Stimulated activated CD4-positive, alpha-beta T cell treated with anti-CD3 and anti-CD28 coated beads, Interleukin-15, amount 100 ng/mL, for 1 hour (primary cell): ENCODE data around the gene ZBTB47.
A peak's percentile ranks its signal among the peaks of the same experiment; 100 is the strongest.

Experiments
- DNase-seq, 2 donors: peaks; one replicate each; pipeline ENCODE4 v3.0.0-alpha.2; 2020; ENCODE audit warnings: low read depth in 1 of 2, low spot score in 1 of 2

Gene ZBTB47

DNA sequence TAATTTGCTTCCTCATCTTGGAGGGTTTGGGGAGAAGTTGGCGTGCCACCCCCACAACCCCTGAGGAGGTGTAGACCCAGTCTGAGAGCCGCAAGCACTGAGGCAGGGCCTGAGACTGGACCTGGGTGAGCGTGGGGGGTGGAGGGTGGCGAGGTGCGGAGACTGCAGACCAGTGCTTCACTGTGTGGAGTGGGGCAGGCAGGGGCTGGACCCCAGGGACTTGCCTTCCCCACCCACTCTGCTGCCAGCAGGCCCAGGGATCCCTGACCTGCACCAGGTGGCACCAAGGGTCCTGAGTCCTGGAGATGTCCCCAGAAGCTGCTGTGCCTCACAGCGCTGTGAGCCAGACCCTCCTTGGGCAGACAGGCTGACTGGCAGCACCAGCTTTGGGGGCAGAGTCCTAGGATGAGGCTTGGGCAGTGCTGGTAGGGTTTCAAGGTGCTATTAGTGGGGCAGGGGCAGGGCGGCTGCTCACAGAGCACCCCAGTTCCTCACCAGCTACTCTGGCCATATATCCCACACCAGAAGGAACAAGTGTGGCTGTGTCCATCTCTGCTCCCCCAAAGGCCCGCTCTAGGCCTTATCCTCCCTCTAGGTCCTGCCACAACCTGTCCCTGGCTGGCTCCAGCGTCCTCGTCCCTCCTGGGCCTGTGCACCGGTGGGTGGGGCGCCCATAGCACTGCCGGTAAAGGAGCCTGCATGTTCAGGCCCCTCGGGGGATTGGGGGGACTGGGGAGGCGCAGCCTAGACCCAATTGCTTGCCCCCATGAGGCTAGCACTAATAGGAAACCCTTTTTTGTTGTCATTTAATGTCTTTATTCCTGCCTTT, 11.8 kb downstream of the ZBTB47 start:
- DNase-seq: no peak

DNA sequence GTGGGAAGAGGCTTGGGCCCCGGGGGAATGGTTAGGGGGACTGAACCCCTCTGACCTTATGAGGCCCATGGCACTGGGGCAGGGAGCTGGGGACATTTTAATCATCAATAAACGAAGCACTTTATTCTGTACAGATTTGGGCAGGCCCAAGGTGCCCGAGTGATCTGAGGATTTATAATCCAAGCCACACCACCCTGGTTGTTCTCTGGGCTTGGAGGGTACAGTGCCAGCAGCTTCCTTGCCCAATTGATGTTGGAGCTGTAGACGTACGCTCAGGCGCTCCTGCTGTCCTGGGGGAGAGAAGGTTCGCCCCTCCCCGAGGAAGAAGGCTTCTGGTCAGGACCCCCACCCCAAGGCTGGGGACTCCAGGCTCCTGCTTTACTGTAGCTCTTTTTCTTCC, 12.5 kb downstream of the ZBTB47 start:
- DNase-seq: no peak

DNA sequence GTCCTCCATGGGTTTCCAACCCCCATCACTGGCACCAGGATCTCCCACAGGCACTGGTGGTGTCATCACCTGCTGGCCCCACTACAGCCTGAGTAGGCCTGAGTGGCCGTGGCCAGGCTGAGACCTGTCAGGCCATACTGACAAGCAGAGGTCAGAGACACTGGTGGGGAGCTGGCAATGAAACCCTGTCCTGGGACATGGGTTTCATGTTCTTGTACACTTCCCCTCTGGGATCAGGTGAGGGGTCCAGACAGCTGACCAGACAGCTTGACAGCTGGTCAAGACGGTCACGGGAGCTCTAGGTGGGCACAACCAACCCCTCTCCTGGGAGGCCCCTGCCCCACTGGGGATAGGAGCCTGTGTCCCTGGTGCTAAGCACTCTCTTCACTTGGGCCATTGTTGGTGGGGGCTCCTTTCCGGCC, 13.1 kb downstream of the ZBTB47 start:
- no peak for DNase-seq

DNA sequence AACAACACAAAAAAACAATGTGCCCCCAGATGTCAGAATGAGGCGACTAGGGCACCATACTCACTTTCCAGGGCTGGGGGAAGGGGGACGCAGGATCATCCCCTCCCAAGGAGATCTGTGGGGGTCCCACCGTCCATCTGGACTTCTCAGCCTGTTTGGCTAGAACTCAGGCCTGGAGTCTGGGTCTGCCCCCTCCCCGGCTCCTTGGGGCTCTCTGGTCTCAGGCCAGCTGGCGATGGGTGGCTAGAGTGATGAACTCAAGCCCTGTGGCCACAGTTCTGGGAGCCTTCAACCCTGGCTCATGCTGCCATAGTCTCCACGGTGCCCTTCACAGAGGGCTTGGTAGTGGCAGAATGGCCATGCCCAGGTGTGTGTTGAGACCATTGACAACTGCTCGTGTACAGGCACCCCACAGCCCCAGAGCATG, 13.6 kb downstream of the ZBTB47 start:
- DNase-seq: no peak

DNA sequence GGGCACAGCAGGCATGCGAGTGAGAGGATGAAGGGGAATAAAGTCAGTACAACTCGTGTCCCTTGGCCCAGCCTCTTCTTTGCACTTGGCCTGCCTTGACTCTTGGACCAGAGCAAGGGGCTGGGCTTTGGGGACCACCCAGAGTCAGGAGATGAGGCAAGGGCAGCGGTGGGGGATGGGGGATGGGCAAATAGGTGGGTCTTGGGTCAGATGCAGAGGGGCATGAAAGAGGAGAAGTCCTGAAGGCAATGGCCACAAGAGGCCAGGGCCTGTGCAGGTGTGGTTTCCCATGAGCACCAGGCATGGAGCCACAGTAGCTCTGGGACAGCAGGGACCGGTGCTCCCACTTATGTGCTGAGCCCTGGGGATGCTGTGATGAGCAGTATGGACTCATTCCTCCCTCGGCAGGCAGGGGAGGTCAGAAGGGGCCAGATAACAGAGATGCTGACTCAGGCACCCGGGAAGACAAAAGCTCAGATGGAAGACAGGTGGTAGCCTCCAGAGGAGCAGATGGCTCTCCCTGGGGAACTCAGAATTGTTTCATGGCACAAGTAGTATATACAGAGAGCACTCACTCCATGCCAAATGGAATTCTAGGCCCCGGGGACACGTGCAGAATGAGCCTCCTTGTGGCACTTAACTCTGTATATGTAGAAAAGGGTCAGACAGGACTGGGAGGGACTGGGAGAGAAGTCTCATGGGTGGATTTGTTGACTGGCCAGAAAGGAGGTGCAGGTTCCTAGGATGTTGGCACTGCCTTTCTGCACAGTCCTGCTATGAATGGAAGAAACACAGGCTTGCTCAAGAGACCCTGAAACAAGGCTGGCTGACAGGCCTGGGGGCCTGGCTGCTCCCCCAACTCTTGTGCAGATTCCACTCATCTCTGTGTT, 14.3 kb downstream of the ZBTB47 start:
- no peak for DNase-seq

DNA sequence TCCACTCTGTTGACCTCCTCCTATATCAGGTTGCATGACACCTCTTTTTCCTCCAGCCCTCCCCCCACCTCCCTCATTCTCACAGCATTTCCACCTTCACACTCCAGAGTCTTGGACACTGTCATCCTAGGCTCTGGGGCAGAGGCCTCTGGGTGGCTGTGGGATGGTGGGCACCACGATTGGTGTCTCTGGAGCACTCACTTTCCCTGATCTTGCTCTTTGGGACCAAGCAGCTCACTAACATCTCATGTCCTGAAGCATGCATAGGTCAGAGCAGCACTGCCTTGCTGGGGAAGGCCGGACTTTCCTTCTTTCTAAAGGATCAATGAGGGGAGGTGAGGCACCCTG, 14.9 kb downstream of the ZBTB47 start:
- DNase-seq: no peak

DNA sequence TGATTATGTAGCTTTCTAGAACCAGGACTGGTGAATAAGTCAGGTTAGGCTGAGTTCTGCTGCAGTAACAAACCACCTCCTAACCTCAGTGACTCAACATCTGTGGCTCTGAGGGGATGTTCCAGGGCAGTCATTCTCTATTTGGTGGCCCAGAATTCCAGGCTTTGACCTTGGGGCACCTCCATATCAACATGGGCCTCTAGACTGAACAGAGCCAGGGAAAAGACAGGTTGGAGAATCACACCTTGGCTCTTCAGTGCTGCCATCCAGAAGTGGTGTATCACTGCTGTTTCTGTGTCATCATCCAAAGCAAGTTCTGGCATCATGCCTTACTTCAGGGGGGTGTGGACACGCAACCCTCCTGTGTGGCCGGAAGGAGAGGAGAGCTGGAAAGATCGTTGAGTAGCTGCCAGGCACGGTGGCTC, 15.3 kb downstream of the ZBTB47 start:
- DNase-seq: no peak

DNA sequence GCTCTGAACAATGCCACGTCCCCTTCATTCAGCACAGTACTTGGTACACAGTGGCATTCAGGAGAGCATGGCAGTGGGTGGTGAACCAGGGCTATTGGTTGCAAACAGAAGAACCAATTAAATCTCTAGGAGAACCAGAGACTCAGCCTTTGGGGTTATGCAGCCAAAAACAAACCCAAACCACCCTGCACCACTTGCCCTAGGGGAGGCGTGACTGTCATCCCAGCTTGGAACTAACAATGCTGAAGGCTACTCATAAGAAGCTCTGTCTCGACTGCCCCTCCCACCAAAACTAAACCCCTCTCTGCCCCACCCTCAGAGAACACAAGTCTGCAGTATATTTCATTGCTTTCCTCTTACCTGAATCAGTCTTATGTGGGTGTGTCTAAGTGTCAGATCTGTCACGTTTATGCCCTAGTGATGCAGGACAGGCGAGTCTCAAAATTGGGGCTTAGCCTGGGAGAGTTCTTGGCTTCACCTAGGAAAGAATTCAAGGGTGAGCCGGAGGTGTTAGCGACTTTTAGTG, 16.6 kb downstream of the ZBTB47 start:
- no peak for DNase-seq

DNA sequence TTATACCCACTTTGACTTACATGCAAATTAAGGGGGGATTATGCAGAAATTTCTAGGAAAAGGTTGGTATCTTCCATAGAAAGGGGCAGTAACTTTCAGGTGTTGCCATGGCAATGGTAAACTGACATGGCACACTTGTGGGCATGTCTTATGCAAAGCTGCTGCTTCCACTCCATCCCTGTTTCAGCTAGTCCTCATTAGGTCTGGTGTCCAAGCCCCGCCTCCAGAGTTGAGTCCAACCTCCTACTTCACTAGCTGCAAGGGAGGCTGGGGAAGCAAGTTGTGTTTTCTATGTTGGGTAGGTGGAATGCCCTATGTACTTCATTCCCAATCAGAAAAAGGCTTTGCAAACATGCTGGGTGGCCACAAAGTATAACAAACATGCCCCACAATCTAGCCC, 17.2 kb downstream of the ZBTB47 start:
- no peak for DNase-seq

DNA sequence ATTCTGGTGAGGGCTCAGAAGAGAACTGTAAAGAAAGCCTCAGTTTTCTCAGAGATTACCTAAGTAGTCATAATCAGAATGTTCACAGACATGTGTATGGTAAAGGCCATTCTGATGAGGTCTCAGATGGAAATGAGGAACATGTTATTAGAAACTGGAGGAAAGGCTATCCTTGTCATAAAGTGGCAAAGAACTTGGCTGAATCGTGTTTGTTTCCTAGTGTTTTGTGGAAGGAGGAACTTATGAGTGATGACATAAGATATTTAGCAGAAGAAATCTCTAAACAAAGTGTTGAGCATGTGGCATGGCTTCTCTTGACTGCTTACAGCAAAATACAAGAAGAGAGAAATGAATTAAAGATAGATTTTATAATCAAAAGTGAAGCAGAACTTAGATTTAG, 19.0 kb downstream of the ZBTB47 start:
- DNase-seq: no peak

DNA sequence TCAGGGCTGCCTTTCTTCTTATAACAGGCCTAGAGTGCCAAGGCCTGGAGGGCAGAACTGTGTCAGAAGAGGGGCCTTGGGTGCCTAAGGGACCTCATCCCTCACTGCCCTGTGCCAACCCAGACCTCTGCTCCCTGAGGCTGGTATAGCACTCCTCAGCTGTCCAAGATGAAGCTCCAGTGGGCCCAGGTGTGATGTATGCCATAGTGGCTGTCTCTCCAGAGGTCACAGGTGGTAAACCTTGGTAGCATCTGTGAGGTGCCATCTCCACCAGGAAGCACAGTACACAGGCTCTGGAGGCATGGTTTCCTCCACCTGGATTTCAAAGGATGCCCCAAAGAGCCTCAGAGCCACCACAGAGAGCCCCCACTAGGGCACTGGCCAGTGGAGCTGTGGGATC, 19.6 kb downstream of the ZBTB47 start:
- DNase-seq: no peak

DNA sequence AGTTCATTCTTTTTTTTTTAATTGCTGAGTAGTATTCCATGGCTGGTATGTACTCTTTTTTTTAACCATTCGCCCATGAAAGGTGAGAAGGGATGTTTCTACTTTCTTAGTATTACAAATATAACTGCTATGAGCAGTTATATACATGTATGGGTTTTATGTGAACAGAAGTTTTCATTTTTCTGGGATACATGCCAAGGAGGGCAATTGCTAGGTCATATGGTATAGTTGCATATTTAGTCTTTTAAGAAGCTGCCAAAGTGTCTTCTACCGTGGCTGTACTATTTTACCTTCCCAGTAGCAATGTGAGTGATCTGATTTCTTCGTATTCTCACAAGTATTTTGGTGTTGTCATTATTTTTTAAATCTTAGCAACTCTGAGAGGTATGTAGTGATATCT, 20.6 kb downstream of the ZBTB47 start:
- DNase-seq: no peak

DNA sequence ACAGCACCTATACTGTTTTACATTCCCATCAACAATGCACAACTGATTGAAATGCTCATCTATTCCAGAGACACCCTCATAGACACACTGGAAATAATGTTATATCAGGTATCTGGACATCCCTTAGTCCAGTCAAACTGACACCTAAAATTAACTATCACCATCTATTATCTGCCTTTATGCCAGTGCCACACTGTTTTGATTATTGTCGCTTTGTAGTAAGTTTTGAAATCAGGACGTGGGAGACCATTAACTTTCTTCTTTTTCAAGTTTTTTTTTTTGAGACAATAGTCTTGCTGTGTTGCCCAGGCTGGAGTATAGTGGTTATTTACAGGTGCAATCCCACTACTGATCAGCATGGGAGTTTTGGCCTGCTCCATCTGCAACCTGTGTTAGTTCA, 22.4 kb downstream of the ZBTB47 start:
- no peak for DNase-seq

DNA sequence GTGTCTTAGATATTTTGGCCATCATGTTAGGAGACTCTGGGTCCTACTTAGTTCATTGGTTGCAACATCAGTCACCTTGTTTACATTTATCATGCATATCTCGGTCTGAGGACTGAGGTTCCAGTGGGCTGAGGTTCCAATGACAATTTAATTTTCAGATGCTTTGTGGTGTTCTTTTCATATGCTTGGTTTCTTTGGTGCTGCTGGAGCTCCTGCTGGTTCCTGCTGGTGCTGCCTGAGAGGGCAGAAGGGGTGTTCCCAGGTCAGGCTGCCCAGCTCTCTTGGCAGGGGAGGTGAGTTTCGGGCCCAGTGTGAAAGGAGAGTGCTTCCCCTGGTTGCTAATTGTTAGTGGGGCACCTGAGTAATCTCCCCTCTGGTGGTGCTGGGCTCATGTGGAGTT, 24.9 kb downstream of the ZBTB47 start:
- no peak for DNase-seq

DNA sequence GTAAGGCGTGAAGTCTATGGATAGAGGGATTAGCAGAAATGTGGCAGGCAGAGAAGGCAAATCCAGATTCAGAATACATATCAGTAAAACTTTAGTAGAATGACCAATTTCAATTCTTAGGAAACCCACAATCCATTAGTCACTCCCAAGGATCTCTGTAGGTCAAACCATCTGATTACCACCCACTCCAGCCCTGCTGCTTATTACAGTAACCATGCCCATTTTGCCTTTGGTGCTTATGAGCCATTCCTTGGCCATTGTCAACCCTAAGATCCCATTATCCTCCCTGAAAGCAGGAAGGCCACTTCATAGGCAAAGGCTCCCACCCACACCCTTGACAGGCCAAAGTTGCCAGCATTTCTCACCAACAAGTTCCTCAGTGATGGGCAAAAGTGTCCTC, 26.8 kb downstream of the ZBTB47 start:
- DNase-seq: no peak

DNA sequence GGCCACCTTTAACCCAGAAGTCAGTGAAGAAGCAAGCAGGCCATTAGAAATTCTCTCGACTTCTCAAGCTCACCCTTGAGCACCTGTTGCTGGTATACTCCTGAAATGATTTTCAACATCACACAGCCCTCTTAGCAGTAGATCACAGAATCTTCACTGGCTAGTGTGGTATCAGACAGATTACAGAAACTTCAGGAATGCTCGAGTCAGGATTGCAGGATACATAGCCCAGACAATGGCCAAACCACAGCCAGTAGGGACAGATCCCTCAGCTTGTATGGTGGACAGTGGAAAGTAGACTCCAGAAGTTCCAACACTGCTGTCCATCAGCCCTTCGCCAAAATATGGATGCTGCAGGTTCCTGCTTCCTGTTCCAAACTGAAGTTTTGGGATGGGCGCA, 27.3 kb downstream of the ZBTB47 start:
- DNase-seq: no peak

DNA sequence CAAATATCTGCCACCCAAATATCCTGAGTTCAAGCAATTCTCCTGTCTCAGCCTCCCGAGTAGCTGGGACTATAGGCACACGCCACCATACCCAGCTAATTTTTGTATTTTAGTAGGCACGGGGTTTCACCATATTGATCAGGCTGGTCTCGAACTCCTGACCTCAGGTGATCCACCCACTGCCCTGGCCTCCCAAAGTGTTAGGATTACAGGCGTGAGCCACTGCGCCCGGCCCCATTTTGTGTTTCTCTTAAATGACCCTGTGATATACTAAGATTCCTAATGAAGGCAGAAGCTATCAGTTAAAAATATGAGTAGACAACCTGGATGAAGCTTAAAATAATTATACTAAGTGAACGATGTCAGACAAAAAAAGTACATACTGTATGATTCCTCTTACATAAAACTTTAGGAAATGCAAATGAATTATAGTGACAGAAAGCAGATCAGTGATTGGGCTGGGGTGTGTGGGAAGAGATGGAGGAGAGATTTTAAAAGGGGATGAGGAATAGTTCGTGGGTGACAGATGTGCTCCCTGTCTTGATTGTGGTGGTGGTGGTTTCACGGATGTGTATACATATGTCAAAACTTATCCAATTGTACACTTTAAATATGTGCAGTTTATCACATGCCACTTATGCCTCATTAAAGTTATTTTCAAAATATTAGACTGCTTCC, 28.0 kb downstream of the ZBTB47 start:
- no peak for DNase-seq

DNA sequence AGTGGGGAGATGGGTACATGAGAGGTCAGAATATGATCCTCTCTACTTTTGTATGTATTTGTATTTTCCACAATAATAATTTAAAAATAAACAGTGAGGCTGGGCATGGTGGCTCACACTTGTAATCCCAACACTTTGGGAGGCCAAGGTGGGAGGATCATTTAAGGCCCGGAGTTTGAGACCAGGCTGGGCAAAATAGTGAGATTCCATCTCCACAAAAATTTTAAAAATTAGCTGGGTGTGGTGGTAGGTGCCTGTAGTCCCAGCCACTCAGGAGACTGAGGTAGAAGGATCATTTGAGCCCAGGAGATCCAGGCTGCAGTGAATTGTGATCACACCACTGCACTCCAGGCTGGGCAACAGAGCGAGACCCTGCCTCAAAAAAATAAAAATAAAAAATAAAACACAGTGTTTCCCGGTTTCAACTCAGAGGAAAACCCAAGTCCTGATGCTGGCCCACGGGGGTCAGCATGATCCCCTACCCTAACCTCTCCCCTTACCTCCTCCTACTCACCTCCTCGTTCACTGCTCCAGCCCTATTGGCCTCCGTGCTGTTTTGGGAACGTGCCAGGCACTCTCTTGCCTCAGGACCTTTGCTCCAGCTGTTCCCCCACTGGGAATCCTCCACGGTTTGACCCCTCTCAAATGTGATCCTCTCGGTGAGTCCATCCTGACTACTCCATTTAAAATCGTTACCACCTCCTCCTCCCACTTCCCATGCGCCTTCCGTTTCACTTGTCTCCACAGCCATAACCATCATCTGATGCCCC, 29.0 kb downstream of the ZBTB47 start:
- DNase-seq: no peak

DNA sequence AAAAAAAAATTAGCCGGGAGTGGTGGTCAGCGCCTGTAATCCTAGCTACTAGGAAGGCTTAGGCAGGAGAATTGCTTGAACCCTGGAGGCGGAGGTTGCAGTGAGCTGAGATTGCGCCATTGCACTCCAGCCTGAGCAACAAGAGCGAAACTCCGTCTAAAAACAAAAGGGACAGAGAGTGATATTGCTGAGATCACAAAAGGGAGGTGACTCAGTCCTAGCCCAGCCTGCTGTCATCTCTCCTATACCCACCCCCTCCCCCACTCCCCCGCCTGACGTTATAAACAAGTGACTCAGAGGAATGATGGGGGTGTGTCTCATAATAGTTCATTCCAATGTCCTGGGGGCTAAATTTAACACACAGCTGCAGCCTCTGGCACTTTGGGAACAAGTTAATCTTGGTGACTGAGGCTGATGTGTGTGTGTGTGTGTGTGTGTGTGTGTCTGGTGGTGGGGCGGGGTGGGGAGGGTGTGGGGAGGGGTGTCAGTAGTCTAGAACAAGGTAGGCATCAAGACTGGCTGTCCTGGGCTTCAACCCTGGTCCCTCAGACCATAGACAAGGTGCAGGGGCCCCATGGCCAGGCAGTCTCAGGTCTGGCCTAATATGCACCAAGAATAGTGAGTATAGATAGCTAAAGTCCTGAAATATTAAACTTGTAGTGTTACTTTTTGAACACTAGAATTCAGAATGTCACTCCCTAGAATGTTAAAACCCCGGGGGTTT, 30.5 kb downstream of the ZBTB47 start:
- DNase-seq: peak in 1 of 2 donors; percentile 8
